CD14-positive monocyte (primary cell): Measurements from ENCODE around the gene ORC3. TPM values are rescaled to one million over a fixed set of nuclear protein-coding genes. Genes with fewer than 3 reads are reported as not detected.

Source experiments
- DNase-seq, 3 donors: peaks; one replicate each; pipeline ENCODE4 v3.0.0-alpha.2; 2011 to 2022
- H2AFZ ChIP-seq: 2 replicates; pipeline ENCODE4 v1.6.0; 2012; ENCODE audit warnings: mild to moderate bottlenecking, low read depth, low read length, inconsistent platforms; ENCODE audit not compliant: insufficient read depth, poor library complexity, severe bottlenecking
- H3K27ac ChIP-seq, 2 donors: 1 replicate in 1 of 2; 2 replicates in 1 of 2; pipeline ENCODE4 v1.5.1; 2012 to 2013; ENCODE audit warnings: low read length in 2 of 2, control low read depth in 1 of 2, inconsistent platforms in 1 of 2, low read depth in 1 of 2, mild to moderate bottlenecking in 1 of 2
- H3K27me3 ChIP-seq, 2 donors: one replicate each; pipeline versions ENCODE4 v1.6.0 to v1.6.1; 2011 to 2013; ENCODE audit warnings: low read length in 2 of 2; ENCODE audit not compliant: control insufficient read depth in 2 of 2, insufficient read depth in 2 of 2
- H3K36me3 ChIP-seq, 2 donors: replicated peaks in 1 of 2; 1 replicate in 1 of 2; 2 replicates in 1 of 2; pipeline versions ENCODE4 v1.5.1 to v1.6.1; 2012 to 2013; ENCODE audit warnings: low read length in 2 of 2, control low read depth in 1 of 2, inconsistent platforms in 1 of 2, mild to moderate bottlenecking in 1 of 2; ENCODE audit not compliant: insufficient read depth in 2 of 2, control insufficient read depth in 1 of 2
- H3K4me1 ChIP-seq, 2 donors: 1 replicate in 1 of 2; 2 replicates in 1 of 2; pipeline versions ENCODE4 v1.5.1 to v1.6.1; 2012 to 2013; ENCODE audit warnings: low read length in 2 of 2, control low read depth in 1 of 2, inconsistent platforms in 1 of 2, mild to moderate bottlenecking in 1 of 2, moderate library complexity in 1 of 2; ENCODE audit not compliant: insufficient read depth in 2 of 2, control insufficient read depth in 1 of 2
- H3K4me2 ChIP-seq: replicated peaks from 2 replicates; pipeline ENCODE3; 2012; ENCODE audit warnings: low read length, moderate library complexity, mild to moderate bottlenecking; ENCODE audit not compliant: poor library complexity, severe bottlenecking; ENCODE audit errors: extremely low read depth
- H3K4me3 ChIP-seq, 3 experiments: fragments of 200-600 bp in 1 of 3; sonication (generic) in 1 of 3; replicated peaks in 1 of 3; 1 replicate in 2 of 3; 2 replicates in 1 of 3; pipeline ENCODE4 v1.5.1; 2011 to 2013; ENCODE audit warnings: low read length in 3 of 3, mild to moderate bottlenecking in 3 of 3, control low read depth in 2 of 3, low read depth in 2 of 3, inconsistent platforms in 1 of 3, moderate library complexity in 1 of 3
- H3K79me2 ChIP-seq: 2 replicates; pipeline ENCODE4 v1.6.0; 2012; ENCODE audit warnings: mild to moderate bottlenecking, control low read depth, inconsistent platforms, low read length, moderate library complexity; ENCODE audit not compliant: insufficient read depth
- H3K9ac ChIP-seq: 2 replicates; pipeline ENCODE4 v1.6.0; 2017; ENCODE audit warnings: low read length, mild to moderate bottlenecking; ENCODE audit not compliant: insufficient read depth, poor library complexity, severe bottlenecking
- H3K9me3 ChIP-seq, 2 donors: replicated peaks in 1 of 2; 1 replicate in 1 of 2; 2 replicates in 1 of 2; pipeline versions ENCODE4 v1.5.1 to v1.6.1; 2012 to 2013; ENCODE audit warnings: low read length in 2 of 2, control low read depth in 1 of 2; ENCODE audit not compliant: control insufficient read depth in 1 of 2, insufficient read depth in 1 of 2
- H4K20me1 ChIP-seq: 2 replicates; pipeline ENCODE4 v1.6.0; 2012; ENCODE audit warnings: mild to moderate bottlenecking, low read length, control low read depth, moderate library complexity; ENCODE audit not compliant: insufficient read depth
- H3K27ac Mint-ChIP-seq, 7 donors: one replicate each; pipeline ENCODE4 v1.8.0; 2020; ENCODE audit warnings: mild to moderate bottlenecking in 7 of 7, mixed read lengths in 7 of 7, moderate library complexity in 6 of 7, inconsistent platforms in 2 of 7
- H3K27me3 Mint-ChIP-seq, 3 donors: one replicate each; pipeline ENCODE4 v1.8.0; 2021 to 2022; ENCODE audit warnings: low read depth in 3 of 3, mild to moderate bottlenecking in 3 of 3, mixed read lengths in 3 of 3, moderate library complexity in 3 of 3, inconsistent platforms in 1 of 3
- H3K36me3 Mint-ChIP-seq, 2 donors: one replicate each; pipeline ENCODE4 v1.8.0; 2020; ENCODE audit warnings: mixed read lengths in 2 of 2, inconsistent platforms in 1 of 2, mild to moderate bottlenecking in 1 of 2
- H3K4me1 Mint-ChIP-seq: one replicate; pipeline ENCODE4 v1.8.0; 2020; ENCODE audit warnings: mild to moderate bottlenecking, mixed read lengths
- H3K4me3 Mint-ChIP-seq, 2 donors: one replicate each; pipeline ENCODE4 v1.8.0; 2020; ENCODE audit warnings: mild to moderate bottlenecking in 2 of 2, mixed read lengths in 2 of 2, moderate library complexity in 1 of 2
- H3K9me3 Mint-ChIP-seq, 7 donors: one replicate each; pipeline ENCODE4 v1.8.0; 2020 to 2022; ENCODE audit warnings: mixed read lengths in 7 of 7, mild to moderate bottlenecking in 6 of 7, moderate library complexity in 6 of 7, inconsistent platforms in 2 of 7
- CTCF ChIP-seq: fragments of 200-600 bp; IDR thresholded peaks from one replicate; pipeline ENCODE4 v1.8.0; 2022; ENCODE audit warnings: antibody characterized with exemption, mild to moderate bottlenecking
- WGBS: methylation state at CpG from one replicate; pipeline ENCODE4 v1.1.5; 2013; ENCODE audit warnings: missing lambda C conversion rate; ENCODE audit not compliant: insufficient coverage; 5-methylcytosine and 5-hydroxymethylcytosine counted together
- intact Hi-C, 2 donors: fragments of 100-400 bp; cut with micrococcal nuclease; formaldehyde crosslinking; loops; one replicate each; pipeline versions ENCODE4 v1.15.0 to v1.15.1; 2023
- polyA plus RNA-seq, 3 donors: library from polyadenylated mRNA; depleted of rRNA in 1 of 3; unstranded in 2 of 3; stranded (reverse) in 1 of 3; fragments of 300-500 nt in 2 of 3; fragments of >200 nt in 1 of 3; fragmentation: Illumina TruSeq in 2 of 3; gene quantifications; 1 replicate in 2 of 3; 2 replicates in 1 of 3; pipeline ENCODE4 v1.2.3, GENCODE V29; 2012 to 2021

Gene ORC3
- polyA plus RNA-seq, 3 donors: 9.1 to 20.7 (median 16.2) TPM

- no peaks in the 10 kb centered on the region for H3K4me1 ChIP-seq
- no peak overlapping the region for H3K4me3 ChIP-seq
- H3K27me3 Mint-ChIP-seq: no peaks in the 10 kb centered on the region
- H4K20me1 ChIP-seq: no peaks in the 10 kb centered on the region
- H3K9me3 Mint-ChIP-seq: no peaks in the 10 kb centered on the region
- peaks cover 54 to 62% of the 10 kb centered on the region in 2 donors for H3K36me3 Mint-ChIP-seq
- H3K9ac ChIP-seq: no peak overlapping the region
- H2AFZ ChIP-seq: no peak overlapping the region
- no peaks in the 10 kb centered on the region for H3K27me3 ChIP-seq
- no peak for DNase-seq
- no CpG with 5 or more reads among the region's 1 CpG for WGBS
- H3K27ac ChIP-seq: no peak overlapping the region
- no peaks in the 10 kb centered on the region for H3K4me1 Mint-ChIP-seq
- H3K9me3 ChIP-seq: no peaks in the 10 kb centered on the region
- H3K79me2 ChIP-seq: no peaks in the 10 kb centered on the region
- no peak overlapping the region for H3K4me2 ChIP-seq
- H3K27ac Mint-ChIP-seq: no peak overlapping the region
- H3K4me3 Mint-ChIP-seq: no peak overlapping the region
- TF ChIP-seq CTCF: no peak
- peaks cover 71 to 83% of the 10 kb centered on the region in 2 donors for H3K36me3 ChIP-seq
- intact Hi-C loops: no loop called here
Measured at GRCh38 chr6:87561017-87561416, 28.9 kb upstream of the ORC3 start.

DNA sequence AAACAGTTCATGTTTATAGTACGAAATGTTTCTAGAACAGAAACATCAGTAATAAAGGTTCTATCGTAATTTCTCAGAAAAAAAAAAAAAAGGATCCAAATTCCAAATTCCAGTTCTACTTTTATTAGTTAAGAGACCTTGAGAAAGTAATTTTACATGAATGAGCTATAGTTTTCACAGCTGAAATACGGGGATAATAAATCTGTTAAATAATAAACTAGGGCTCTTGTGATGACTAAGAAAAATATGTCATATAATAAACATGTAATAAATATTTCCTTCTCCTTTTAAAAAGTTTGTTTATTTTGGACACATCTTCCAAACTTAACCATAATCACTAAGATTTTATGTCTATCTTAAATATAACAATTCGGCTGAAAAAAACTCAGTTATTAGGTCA lies 17.9 kb upstream of the ORC3 start:
- peak overlapping the region in 2 of 7 donors; percentile 4 to 40 for H3K27ac Mint-ChIP-seq
- WGBS: no CpG with 5 or more reads among the region's 4 CpGs
- Histone ChIP-seq H4K20me1 (peaks cover 74% of the 10 kb centered on the region), H3K4me3 (no peak overlapping the region), H3K4me1 (no peaks in the 10 kb centered on the region), H3K79me2 (peaks cover 60% of the 10 kb centered on the region), H2AFZ (no peak overlapping the region), H3K9ac (no peak overlapping the region), H3K9me3 (no peaks in the 10 kb centered on the region), H3K36me3 (peaks cover 19 to 45% of the 10 kb centered on the region in 2 donors), H3K27me3 (no peaks in the 10 kb centered on the region), H3K4me2 (no peak overlapping the region), H3K27ac (no peak overlapping the region)
- intact Hi-C loops: no loop called here
- H3K27me3 Mint-ChIP-seq: peaks cover 0 to 2% (median 0%) of the 10 kb centered on the region in 3 donors
- H3K36me3 Mint-ChIP-seq: peaks cover 37 to 51% of the 10 kb centered on the region in 2 donors
- TF ChIP-seq CTCF: no peak
- H3K4me1 Mint-ChIP-seq: peaks cover 19% of the 10 kb centered on the region
- H3K4me3 Mint-ChIP-seq: no peak overlapping the region
- DNase-seq: no peak
- peaks cover 0 to 13% (median 3%) of the 10 kb centered on the region in 7 donors for H3K9me3 Mint-ChIP-seq
